A673 (cell line): ENCODE measurements around the gene PVALB. TPM values are rescaled to one million over a fixed set of nuclear protein-coding genes. Genes with fewer than 3 reads are reported as not detected.

Experiments used
- BruUV-seq: library from RNA; stranded (reverse); fragments of 400-500 nt; replicated peaks from 2 replicates; lab custom pipeline; 2021; lab: Mats Ljungman, UMichigan
- CTCF ChIA-PET: fragments of 300-600 bp; sonication (Branson Sonifier 250); formaldehyde crosslinking; loops from one replicate; lab custom pipeline; 2022; ENCODE audit warnings: antibody characterized with exemption; lab: Charles Lee
- POLR2A ChIA-PET: fragments of 300-600 bp; sonication (Branson Sonifier 250); formaldehyde crosslinking; loops from one replicate; lab custom pipeline; 2022; ENCODE audit warnings: antibody characterized with exemption; ENCODE audit not compliant: low non-redundant PET; lab: Charles Lee
- DNase-seq: peaks from one replicate; pipeline ENCODE4 v3.0.0-alpha.2; 2015; ENCODE audit warnings: low spot score
- H3K27ac ChIP-seq: fragments of 200-600 bp; sonication (generic); 2 replicates; pipeline ENCODE4 v1.5.1; 2016; ENCODE audit warnings: mixed run types, low read depth, mild to moderate bottlenecking, mixed read lengths, antibody characterized with exemption, low read length; ENCODE audit not compliant: poor library complexity, severe bottlenecking
- H3K27me3 ChIP-seq: fragments of 200-600 bp; sonication (generic); replicated peaks from 2 replicates; pipeline ENCODE4 v1.6.1; 2017; ENCODE audit warnings: mixed run types, low read depth, mild to moderate bottlenecking, mixed read lengths, antibody characterized with exemption, low read length; ENCODE audit not compliant: insufficient read depth, poor library complexity
- H3K36me3 ChIP-seq: fragments of 200-600 bp; sonication (generic); 2 replicates; pipeline ENCODE4 v1.6.1; 2016; ENCODE audit warnings: mixed run types, mild to moderate bottlenecking, mixed read lengths, antibody characterized with exemption, low read length; ENCODE audit not compliant: insufficient read depth, poor library complexity, severe bottlenecking
- H3K4me1 ChIP-seq: fragments of 200-600 bp; sonication (generic); 2 replicates; pipeline ENCODE4 v1.6.1; 2017; ENCODE audit warnings: mixed run types, mild to moderate bottlenecking, mixed read lengths, antibody characterized with exemption, low read length; ENCODE audit not compliant: insufficient read depth, poor library complexity, severe bottlenecking
- H3K4me3 ChIP-seq: fragments of 200-600 bp; sonication (generic); 2 replicates; pipeline ENCODE4 v1.5.1; 2016; ENCODE audit warnings: low read depth, mixed run types, mild to moderate bottlenecking, mixed read lengths, low read length; ENCODE audit not compliant: poor library complexity, severe bottlenecking
- H3K9me3 ChIP-seq: fragments of 200-600 bp; sonication (generic); 2 replicates; pipeline ENCODE4 v1.6.1; 2016; ENCODE audit warnings: mixed run types, low read depth, mild to moderate bottlenecking, mixed read lengths, antibody characterized with exemption, low read length; ENCODE audit not compliant: poor library complexity, severe bottlenecking
- EZH2 ChIP-seq: fragments of 200-600 bp; sonication (generic); IDR thresholded peaks from 2 replicates; pipeline ENCODE4 v1.6.1; 2017; ENCODE audit warnings: borderline replicate concordance, low read depth, mild to moderate bottlenecking, mixed read lengths, antibody characterized with exemption, low read length; ENCODE audit not compliant: poor library complexity, severe bottlenecking
- intact Hi-C: fragments of 100-400 bp; cut with micrococcal nuclease; formaldehyde crosslinking; loops from one replicate; pipeline ENCODE4 v1.10.0; 2022; ENCODE audit not compliant: unreplicated experiment
- total RNA-seq: library from RNA; stranded (reverse); gene quantifications from 2 replicates; pipeline ENCODE4 v1.2.3, GENCODE V29; 2021
- TF ChIP-seq, protein P1 (sequence below): fragments of 300-800, 200-600 bp; sonication (generic); conservative IDR thresholded peaks from 2 replicates; pipeline ENCODE4 v1.5.1; 2017; ENCODE audit warnings: low read depth, mild to moderate bottlenecking, antibody characterized with exemption, low read length, moderate library complexity, mixed read lengths

The PVALB gene
- total RNA-seq, 1 experiment from 2014 or later = not detected

DNA sequence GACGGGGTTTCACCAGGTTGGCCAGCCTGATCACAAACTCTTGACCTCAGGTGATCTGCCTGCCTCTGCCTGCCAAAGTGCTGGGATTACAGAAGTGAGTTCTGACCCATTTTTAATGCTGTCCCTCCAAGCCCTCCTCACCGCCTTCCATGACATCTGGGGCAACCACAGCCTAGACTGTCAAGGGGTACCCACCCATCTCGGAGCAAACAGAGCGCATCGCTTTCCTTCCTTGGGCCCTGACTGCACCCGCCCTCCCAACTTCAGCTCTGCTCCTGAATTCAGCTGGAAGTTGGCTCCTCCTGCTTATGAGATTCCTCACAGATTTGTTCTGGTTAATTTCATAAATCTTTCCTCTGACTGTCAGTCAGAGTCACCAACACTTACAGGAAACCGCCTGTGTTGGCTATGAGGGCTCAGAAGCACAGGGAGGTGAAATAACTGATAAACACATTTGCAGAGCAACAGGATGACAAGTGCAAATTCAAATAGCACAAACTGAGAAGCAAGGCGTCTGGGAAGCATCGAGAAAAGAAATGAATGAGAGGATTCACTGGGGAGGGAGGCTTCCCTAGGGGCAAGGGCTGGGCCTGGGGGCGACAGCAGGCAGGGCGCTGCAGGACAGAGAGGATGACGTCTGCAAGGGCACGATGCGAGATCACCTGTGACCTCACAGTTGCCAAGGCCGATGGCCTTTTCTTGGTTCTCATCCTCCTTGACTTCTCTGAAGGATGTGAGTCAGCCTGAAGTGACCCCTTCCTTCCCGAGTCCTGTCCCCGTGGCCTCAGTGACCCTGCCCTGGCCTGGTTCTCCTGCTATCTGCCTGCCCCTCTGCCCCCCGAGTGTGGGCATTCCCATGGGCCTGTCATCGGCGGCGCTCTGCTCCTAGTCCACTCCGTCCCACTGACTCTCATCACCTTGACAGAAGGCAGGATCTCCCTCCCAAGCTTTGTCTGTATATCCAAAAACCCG is 47.0 kb downstream of the PVALB start:
- Histone ChIP-seq H3K36me3 (no peaks in the 10 kb centered on the region), H3K27me3 (no peaks in the 10 kb centered on the region), H3K27ac (no peak overlapping the region), H3K9me3 (no peaks in the 10 kb centered on the region), H3K4me1 (peaks cover under 1% of the 10 kb centered on the region), H3K4me3 (no peak overlapping the region)
- POLR2A ChIA-PET = no interaction called here
- CTCF ChIA-PET = no interaction called here
- DNase-seq = no peak
- TF ChIP-seq, protein P1, sequence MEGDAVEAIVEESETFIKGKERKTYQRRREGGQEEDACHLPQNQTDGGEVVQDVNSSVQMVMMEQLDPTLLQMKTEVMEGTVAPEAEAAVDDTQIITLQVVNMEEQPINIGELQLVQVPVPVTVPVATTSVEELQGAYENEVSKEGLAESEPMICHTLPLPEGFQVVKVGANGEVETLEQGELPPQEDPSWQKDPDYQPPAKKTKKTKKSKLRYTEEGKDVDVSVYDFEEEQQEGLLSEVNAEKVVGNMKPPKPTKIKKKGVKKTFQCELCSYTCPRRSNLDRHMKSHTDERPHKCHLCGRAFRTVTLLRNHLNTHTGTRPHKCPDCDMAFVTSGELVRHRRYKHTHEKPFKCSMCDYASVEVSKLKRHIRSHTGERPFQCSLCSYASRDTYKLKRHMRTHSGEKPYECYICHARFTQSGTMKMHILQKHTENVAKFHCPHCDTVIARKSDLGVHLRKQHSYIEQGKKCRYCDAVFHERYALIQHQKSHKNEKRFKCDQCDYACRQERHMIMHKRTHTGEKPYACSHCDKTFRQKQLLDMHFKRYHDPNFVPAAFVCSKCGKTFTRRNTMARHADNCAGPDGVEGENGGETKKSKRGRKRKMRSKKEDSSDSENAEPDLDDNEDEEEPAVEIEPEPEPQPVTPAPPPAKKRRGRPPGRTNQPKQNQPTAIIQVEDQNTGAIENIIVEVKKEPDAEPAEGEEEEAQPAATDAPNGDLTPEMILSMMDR = no peak
- TF ChIP-seq EZH2 = no peak
- BruUV-seq = no TSS peak
- intact Hi-C loops = no loop called here

DNA sequence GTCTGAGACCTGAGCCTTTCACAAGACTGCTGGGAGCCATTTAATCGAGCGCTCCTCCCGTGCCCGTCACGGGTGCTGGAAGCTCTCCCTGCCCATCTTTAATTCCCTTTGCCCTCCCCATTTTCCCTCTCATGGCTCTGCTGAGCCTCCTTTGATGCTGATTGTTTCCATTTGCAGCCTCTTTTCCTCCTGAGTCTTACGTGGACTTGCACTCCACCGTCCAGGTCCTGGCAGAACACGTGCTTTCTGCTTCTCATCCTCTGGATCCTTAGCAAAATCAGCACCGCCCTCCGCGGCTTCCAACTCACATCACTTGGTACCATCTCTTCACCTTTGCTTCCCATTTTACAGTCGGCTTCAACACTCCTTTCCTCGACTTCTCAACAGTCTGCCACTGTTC is 48.2 kb downstream of the PVALB start:
- TF ChIP-seq EZH2 = no peak
- TF ChIP-seq, protein P1 = no peak
- intact Hi-C loops = no loop called here
- no TSS peak for BruUV-seq
- ChIA-PET CTCF (no interaction called here), POLR2A (no interaction called here)
- H3K9me3 ChIP-seq = no peaks in the 10 kb centered on the region
- H3K27ac ChIP-seq = no peak overlapping the region
- no peaks in the 10 kb centered on the region for H3K27me3 ChIP-seq
- DNase-seq = no peak
- H3K4me1 ChIP-seq = no peaks in the 10 kb centered on the region
- H3K4me3 ChIP-seq = no peak overlapping the region
- H3K36me3 ChIP-seq = no peaks in the 10 kb centered on the region

DNA sequence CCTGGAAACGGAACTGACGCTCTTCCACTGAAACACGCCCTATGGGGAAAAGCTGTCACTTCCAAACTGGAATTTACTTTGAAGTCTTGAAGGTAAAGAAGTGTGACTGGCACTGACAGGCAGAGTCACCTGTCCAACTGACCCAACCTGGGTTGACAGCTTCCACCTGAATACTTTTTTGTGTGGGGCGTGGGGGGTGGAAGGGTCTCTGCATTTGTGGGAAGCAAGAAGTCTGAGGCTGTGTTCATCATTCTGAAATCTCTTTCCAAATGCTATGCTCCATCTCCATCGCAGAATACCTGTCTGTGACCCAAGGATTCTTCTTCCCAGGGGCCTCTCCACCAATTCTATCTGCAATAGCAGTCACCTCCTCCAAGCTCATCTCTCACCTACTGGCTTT is 48.7 kb downstream of the PVALB start:
- Histone ChIP-seq H3K4me3 (no peak overlapping the region), H3K27me3 (no peaks in the 10 kb centered on the region), H3K4me1 (no peaks in the 10 kb centered on the region), H3K36me3 (no peaks in the 10 kb centered on the region), H3K9me3 (no peaks in the 10 kb centered on the region), H3K27ac (no peak overlapping the region)
- no TSS peak for BruUV-seq
- POLR2A ChIA-PET = no interaction called here
- DNase-seq = no peak
- intact Hi-C loops = no loop called here
- TF ChIP-seq, protein P1 = no peak
- no peak for TF ChIP-seq EZH2
- CTCF ChIA-PET = no interaction called here
